ENCODE results near the gene DCANP1.

Gene DCANP1

GRCh38 chr5:135493406-135494180, 46.4 kb upstream of the DCANP1 start:
- Histone ChIP-seq H3K9me2 (ENCODE audit: low read depth, low read length) (no peaks in the 10 kb centered on the region), H3K9ac (ENCODE audit: low read length) (no peak overlapping the region), H3F3A (ENCODE audit: insufficient read depth, low read length) (no peaks in the 10 kb centered on the region), H4K20me1 (ENCODE audit: insufficient read depth, low read length) (no peaks in the 10 kb centered on the region), H3K79me2 (ENCODE audit: insufficient read depth, low read length) (no peaks in the 10 kb centered on the region), H3K4me1 (ENCODE audit: insufficient read depth, low read length, severe bottlenecking) (no peaks in the 10 kb centered on the region), H3K4me3 (ENCODE audit: low read depth, low read length, poor library complexity, severe bottlenecking) (no peak overlapping the region), H3K9me3 (ENCODE audit: low read length) (no peaks in the 10 kb centered on the region), H3K27ac (ENCODE audit: low read depth, low read length, poor library complexity, severe bottlenecking) (no peak overlapping the region), H3K4me2 (ENCODE audit: low read length) (no peak overlapping the region), H3K27me3 (ENCODE audit: insufficient read depth, low read length) (no peaks in the 10 kb centered on the region), H3K36me3 (ENCODE audit: insufficient read depth, low read length) (no peaks in the 10 kb centered on the region), H2AFZ (ENCODE audit: low read length) (no peak overlapping the region)
- TF ChIP-seq EZH2 (IDR thresholded peaks at IDR 0.05; ENCODE audit: borderline replicate concordance, low read length) (no peak), CTCF (IDR thresholded peaks at IDR 0.05; ENCODE audit: low read length) (no peak)

GRCh38 chr5:135492319-135492626, 45.1 kb upstream of the DCANP1 start:
- Histone ChIP-seq H3K9ac (ENCODE audit: low read length) (no peak overlapping the region), H3F3A (ENCODE audit: insufficient read depth, low read length) (no peaks in the 10 kb centered on the region), H3K27ac (ENCODE audit: low read depth, low read length, poor library complexity, severe bottlenecking) (no peak overlapping the region), H3K9me3 (ENCODE audit: low read length) (no peaks in the 10 kb centered on the region), H4K20me1 (ENCODE audit: insufficient read depth, low read length) (no peaks in the 10 kb centered on the region), H3K27me3 (ENCODE audit: insufficient read depth, low read length) (no peaks in the 10 kb centered on the region), H3K79me2 (ENCODE audit: insufficient read depth, low read length) (no peaks in the 10 kb centered on the region), H3K4me3 (ENCODE audit: low read depth, low read length, poor library complexity, severe bottlenecking) (no peak overlapping the region), H3K4me2 (ENCODE audit: low read length) (no peak overlapping the region), H3K4me1 (ENCODE audit: insufficient read depth, low read length, severe bottlenecking) (no peaks in the 10 kb centered on the region), H2AFZ (ENCODE audit: low read length) (no peak overlapping the region), H3K36me3 (ENCODE audit: insufficient read depth, low read length) (no peaks in the 10 kb centered on the region), H3K9me2 (ENCODE audit: low read depth, low read length) (no peaks in the 10 kb centered on the region)
- no peak for TF ChIP-seq CTCF (IDR thresholded peaks at IDR 0.05; ENCODE audit: low read length)
- TF ChIP-seq EZH2 (IDR thresholded peaks at IDR 0.05; ENCODE audit: borderline replicate concordance, low read length) = no peak

GRCh38 chr5:135491552-135492318, 44.6 kb upstream of the DCANP1 start:
- no peak for TF ChIP-seq CTCF (IDR thresholded peaks at IDR 0.05; ENCODE audit: low read length)
- no peak for TF ChIP-seq EZH2 (IDR thresholded peaks at IDR 0.05; ENCODE audit: borderline replicate concordance, low read length)
- Histone ChIP-seq H3K27ac (ENCODE audit: low read depth, low read length, poor library complexity, severe bottlenecking) (no peak overlapping the region), H3K9me3 (ENCODE audit: low read length) (no peaks in the 10 kb centered on the region), H3K79me2 (ENCODE audit: insufficient read depth, low read length) (no peaks in the 10 kb centered on the region), H3K9me2 (ENCODE audit: low read depth, low read length) (no peaks in the 10 kb centered on the region), H3F3A (ENCODE audit: insufficient read depth, low read length) (no peaks in the 10 kb centered on the region), H3K36me3 (ENCODE audit: insufficient read depth, low read length) (no peaks in the 10 kb centered on the region), H3K27me3 (ENCODE audit: insufficient read depth, low read length) (no peaks in the 10 kb centered on the region), H3K9ac (ENCODE audit: low read length) (no peak overlapping the region), H3K4me2 (ENCODE audit: low read length) (no peak overlapping the region), H4K20me1 (ENCODE audit: insufficient read depth, low read length) (no peaks in the 10 kb centered on the region), H3K4me1 (ENCODE audit: insufficient read depth, low read length, severe bottlenecking) (no peaks in the 10 kb centered on the region), H2AFZ (ENCODE audit: low read length) (no peak overlapping the region), H3K4me3 (ENCODE audit: low read depth, low read length, poor library complexity, severe bottlenecking) (no peak overlapping the region)
